Muscle layer of colon (tissue), 2 donors: ENCODE data around the gene FAT4.

Source experiments
- H3K27ac ChIP-seq: one replicate; pipeline ENCODE4 v1.7.0; 2013; ENCODE audit warnings: low read depth, mild to moderate bottlenecking, low read length, moderate library complexity
- H3K27me3 ChIP-seq, 2 donors: one replicate each; pipeline ENCODE4 v1.7.0; 2013; ENCODE audit warnings: low read length in 2 of 2, mild to moderate bottlenecking in 2 of 2; ENCODE audit not compliant: insufficient read depth in 2 of 2, control insufficient read depth in 1 of 2
- H3K36me3 ChIP-seq: one replicate; pipeline ENCODE4 v1.7.0; 2013; ENCODE audit warnings: mild to moderate bottlenecking, low read length; ENCODE audit not compliant: insufficient read depth
- H3K4me1 ChIP-seq: one replicate; pipeline ENCODE4 v1.7.0; 2013; ENCODE audit warnings: mild to moderate bottlenecking, low read length; ENCODE audit not compliant: insufficient read depth
- H3K4me3 ChIP-seq, 2 donors: one replicate each; pipeline ENCODE4 v1.7.0; 2013; ENCODE audit warnings: low read length in 2 of 2, low read depth in 1 of 2, mild to moderate bottlenecking in 1 of 2, moderate library complexity in 1 of 2
- H3K9ac ChIP-seq: one replicate; pipeline ENCODE4 v1.7.0; 2013; ENCODE audit warnings: low read length
- H3K9me3 ChIP-seq: one replicate; pipeline ENCODE4 v1.7.0; 2013; ENCODE audit warnings: mild to moderate bottlenecking, low read length
- donor health status: abdominal sarcoma.
- donor health status: Adenocarcinoma of cecum.

The FAT4 gene

GRCh38 chr4:125355791-125356190, 41.0 kb downstream of the FAT4 start:
- Histone ChIP-seq H3K27ac (no peak overlapping the region), H3K36me3 (no peaks in the 10 kb centered on the region), H3K4me1 (peaks cover 12% of the 10 kb centered on the region)

GRCh38 chr4:125357675-125358074, 42.9 kb downstream of the FAT4 start:
- no peaks in the 10 kb centered on the region for H3K36me3 ChIP-seq
- no peak overlapping the region for H3K27ac ChIP-seq
- H3K9ac ChIP-seq: no peak overlapping the region
- no peaks in the 10 kb centered on the region for H3K27me3 ChIP-seq
- H3K4me1 ChIP-seq: peaks cover 9% of the 10 kb centered on the region
- H3K4me3 ChIP-seq: no peak overlapping the region
- no peaks in the 10 kb centered on the region for H3K9me3 ChIP-seq

More at GRCh38 chr4:125355791-125356190, 41.0 kb downstream of the FAT4 start:
- H3K9me3 ChIP-seq: no peaks in the 10 kb centered on the region
- no peak overlapping the region for H3K9ac ChIP-seq
- no peaks in the 10 kb centered on the region for H3K27me3 ChIP-seq
- no peak overlapping the region for H3K4me3 ChIP-seq

- H3K9me3 ChIP-seq: no peaks in the 10 kb centered on the region
- no peak overlapping the region for H3K4me3 ChIP-seq
- no peaks in the 10 kb centered on the region for H3K27me3 ChIP-seq
- no peak overlapping the region for H3K27ac ChIP-seq
- no peaks in the 10 kb centered on the region for H3K36me3 ChIP-seq
- H3K4me1 ChIP-seq: peaks cover 9% of the 10 kb centered on the region
- H3K9ac ChIP-seq: no peak overlapping the region
These were observed 43.7 kb downstream of the FAT4 start for GRCh38 chr4:125358453-125358852.

- Histone ChIP-seq H3K27me3 (no peaks in the 10 kb centered on the region), H3K27ac (no peak overlapping the region), H3K4me3 (no peak overlapping the region), H3K9me3 (no peaks in the 10 kb centered on the region), H3K4me1 (peaks cover 6% of the 10 kb centered on the region), H3K36me3 (no peaks in the 10 kb centered on the region), H3K9ac (no peak overlapping the region)
These were observed 44.6 kb downstream of the FAT4 start for GRCh38 chr4:125359363-125359762.

GRCh38 chr4:125359960-125360634, 45.3 kb downstream of the FAT4 start:
- no peak overlapping the region for H3K4me3 ChIP-seq
- H3K27ac ChIP-seq: no peak overlapping the region
- H3K4me1 ChIP-seq: peaks cover 5% of the 10 kb centered on the region
- no peaks in the 10 kb centered on the region for H3K36me3 ChIP-seq
- H3K9ac ChIP-seq: no peak overlapping the region
- H3K27me3 ChIP-seq: no peaks in the 10 kb centered on the region
- no peaks in the 10 kb centered on the region for H3K9me3 ChIP-seq

- Histone ChIP-seq H3K36me3 (no peaks in the 10 kb centered on the region), H3K4me3 (no peak overlapping the region), H3K4me1 (peaks cover 5% of the 10 kb centered on the region), H3K9ac (no peak overlapping the region), H3K9me3 (no peaks in the 10 kb centered on the region), H3K27ac (no peak overlapping the region), H3K27me3 (no peaks in the 10 kb centered on the region)
These were observed 46.0 kb downstream of the FAT4 start for GRCh38 chr4:125360727-125361126.
